AG04450 (cell line): Measurements from ENCODE around the gene GALR2. TPM values are rescaled to one million over a fixed set of nuclear protein-coding genes. Genes with fewer than 3 reads are reported as not detected.

ENCODE experiments used
- CTCF ChIA-PET: fragments of 300-600, 350-600 bp; formaldehyde crosslinking; extraction: SDS; loops from one replicate; lab custom pipeline; 2022; ENCODE audit warnings: antibody characterized with exemption, inconsistent platforms; lab: Charles Lee
- POLR2A ChIA-PET: fragments of 350-600 bp; formaldehyde crosslinking; extraction: SDS; loops from one replicate; lab custom pipeline; 2021; ENCODE audit warnings: antibody characterized with exemption, inconsistent platforms; lab: Yijun Ruan, JAX
- DNase-seq: peaks from one replicate; pipeline ENCODE4 v3.0.0-alpha.2; 2011; ENCODE audit warnings: low read depth, low spot score
- H3K27ac ChIP-seq: one replicate; pipeline ENCODE4 v1.5.1; 2012; ENCODE audit warnings: low read depth, low read length, control low read depth
- H3K27me3 ChIP-seq: one replicate; pipeline ENCODE4 v1.6.0; 2012; ENCODE audit warnings: low read length; ENCODE audit not compliant: control insufficient read depth, insufficient read depth
- H3K4me3 ChIP-seq: 2 replicates; pipeline ENCODE4 v1.5.1; 2011; ENCODE audit warnings: mild to moderate bottlenecking, low read depth, low read length, control low read depth
- H3K9me3 ChIP-seq: 2 replicates; pipeline ENCODE4 v1.5.1; 2012; ENCODE audit warnings: low read length; ENCODE audit not compliant: control insufficient read depth, insufficient read depth
- polyA plus RNA-seq: library from polyadenylated mRNA; depleted of rRNA; stranded (reverse); fragments of >200 nt; gene quantifications from 2 replicates; pipeline ENCODE4 v1.2.3, GENCODE V29; 2011
- TF ChIP-seq, protein P1 (sequence below): IDR thresholded peaks from 2 replicates; pipeline ENCODE4 v1.5.1; 2011; ENCODE audit warnings: low read depth, low read length, control low read depth, inconsistent platforms

Gene GALR2
- polyA plus RNA-seq, 1 experiment: not detected

- no peak for DNase-seq
- H3K27ac ChIP-seq: no peak overlapping the region
- CTCF ChIA-PET: interaction anchor here (1.4 kb wide), 1 partner anchor 199 kb away, joined by 5 read pairs; no protein-coding TSS in a partner anchor
- H3K4me3 ChIP-seq: no peak overlapping the region
- H3K9me3 ChIP-seq: peaks cover 4% of the 10 kb centered on the region; the same call in 1 of the 2 replicates
- POLR2A ChIA-PET: interaction anchor here (0.5 to 1.0 kb wide), 3 partner anchors 14 to 160 kb away, joined by 3 to 5 read pairs (median 5); no protein-coding TSS in a partner anchor
- peaks cover 47% of the 10 kb centered on the region for H3K27me3 ChIP-seq
- TF ChIP-seq, protein P1, sequence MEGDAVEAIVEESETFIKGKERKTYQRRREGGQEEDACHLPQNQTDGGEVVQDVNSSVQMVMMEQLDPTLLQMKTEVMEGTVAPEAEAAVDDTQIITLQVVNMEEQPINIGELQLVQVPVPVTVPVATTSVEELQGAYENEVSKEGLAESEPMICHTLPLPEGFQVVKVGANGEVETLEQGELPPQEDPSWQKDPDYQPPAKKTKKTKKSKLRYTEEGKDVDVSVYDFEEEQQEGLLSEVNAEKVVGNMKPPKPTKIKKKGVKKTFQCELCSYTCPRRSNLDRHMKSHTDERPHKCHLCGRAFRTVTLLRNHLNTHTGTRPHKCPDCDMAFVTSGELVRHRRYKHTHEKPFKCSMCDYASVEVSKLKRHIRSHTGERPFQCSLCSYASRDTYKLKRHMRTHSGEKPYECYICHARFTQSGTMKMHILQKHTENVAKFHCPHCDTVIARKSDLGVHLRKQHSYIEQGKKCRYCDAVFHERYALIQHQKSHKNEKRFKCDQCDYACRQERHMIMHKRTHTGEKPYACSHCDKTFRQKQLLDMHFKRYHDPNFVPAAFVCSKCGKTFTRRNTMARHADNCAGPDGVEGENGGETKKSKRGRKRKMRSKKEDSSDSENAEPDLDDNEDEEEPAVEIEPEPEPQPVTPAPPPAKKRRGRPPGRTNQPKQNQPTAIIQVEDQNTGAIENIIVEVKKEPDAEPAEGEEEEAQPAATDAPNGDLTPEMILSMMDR: no peak
Observed at GRCh38 chr17:76080768-76081287, 6.2 kb downstream of the GALR2 start.

GRCh38 chr17:76081295-76082210 lies 7.0 kb downstream of the GALR2 start:
- H3K27ac ChIP-seq: no peak overlapping the region
- ChIA-PET POLR2A (interaction anchor here (0.5 kb wide), 1 partner anchor 17 kb away, joined by 5 read pairs; no protein-coding TSS in a partner anchor), CTCF (interaction anchor here (1.4 kb wide), 1 partner anchor 198 kb away, joined by 5 read pairs; no protein-coding TSS in a partner anchor)
- TF ChIP-seq, protein P1: no peak
- no peak for DNase-seq
- no peaks in the 10 kb centered on the region; the same call in 1 of the 2 replicates for H3K9me3 ChIP-seq
- H3K4me3 ChIP-seq: no peak overlapping the region
- peaks cover 39% of the 10 kb centered on the region for H3K27me3 ChIP-seq

GRCh38 chr17:76082326-76083251 lies 8.0 kb downstream of the GALR2 start:
- CTCF ChIA-PET: no interaction called here
- H3K27me3 ChIP-seq: peaks cover 30% of the 10 kb centered on the region
- POLR2A ChIA-PET: no interaction called here
- no peak for DNase-seq
- no peak overlapping the region for H3K4me3 ChIP-seq
- TF ChIP-seq, protein P1: no peak
- no peaks in the 10 kb centered on the region; the same call in 1 of the 2 replicates for H3K9me3 ChIP-seq
- H3K27ac ChIP-seq: no peak overlapping the region

- CTCF ChIA-PET: no interaction called here
- peaks cover 21% of the 10 kb centered on the region for H3K27me3 ChIP-seq
- H3K9me3 ChIP-seq: no peaks in the 10 kb centered on the region; the same call in 1 of the 2 replicates
- H3K27ac ChIP-seq: no peak overlapping the region
- TF ChIP-seq, protein P1: no peak
- no peak for DNase-seq
- POLR2A ChIA-PET: interaction anchor here (0.8 kb wide), 1 partner anchor 150 kb away, joined by 3 read pairs; no protein-coding TSS in a partner anchor
- no peak overlapping the region for H3K4me3 ChIP-seq
Observed at GRCh38 chr17:76083536-76084182, 9.1 kb downstream of the GALR2 start.
